IPS-18a (cell line): ENCODE data around the gene CFAP46.

Source experiments
- H3K27ac ChIP-seq: one replicate; pipeline ENCODE4 v1.5.1; 2013; ENCODE audit warnings: low read length
- H3K27me3 ChIP-seq: one replicate; pipeline ENCODE4 v1.6.1; 2013; ENCODE audit warnings: mild to moderate bottlenecking, low read length; ENCODE audit not compliant: control insufficient read depth, insufficient read depth
- H3K36me3 ChIP-seq: one replicate; pipeline ENCODE4 v1.6.1; 2013; ENCODE audit warnings: low read depth, low read length; ENCODE audit not compliant: control insufficient read depth
- H3K4me1 ChIP-seq: one replicate; pipeline ENCODE4 v1.6.1; 2013; ENCODE audit warnings: low read depth, low read length; ENCODE audit not compliant: control insufficient read depth
- H3K4me3 ChIP-seq: one replicate; pipeline ENCODE4 v1.5.1; 2013; ENCODE audit warnings: low read length
- H3K9ac ChIP-seq: one replicate; pipeline ENCODE4 v1.6.1; 2013; ENCODE audit warnings: mild to moderate bottlenecking, low read length, moderate library complexity
- H3K9me3 ChIP-seq: one replicate; pipeline ENCODE4 v1.6.1; 2013; ENCODE audit warnings: low read depth, low read length; ENCODE audit not compliant: control insufficient read depth

Gene CFAP46

GRCh38 chr10:132946311-132946710, 3.9 kb upstream of the CFAP46 start:
- H3K4me3 ChIP-seq = no peak overlapping the region
- H3K9ac ChIP-seq = no peak overlapping the region
- no peak overlapping the region for H3K27ac ChIP-seq
- no peaks in the 10 kb centered on the region for H3K36me3 ChIP-seq
- no peaks in the 10 kb centered on the region for H3K9me3 ChIP-seq
- H3K4me1 ChIP-seq = no peaks in the 10 kb centered on the region
- peaks cover 7% of the 10 kb centered on the region for H3K27me3 ChIP-seq

- H3K4me3 ChIP-seq = no peak overlapping the region
- H3K9ac ChIP-seq = no peak overlapping the region
- no peaks in the 10 kb centered on the region for H3K9me3 ChIP-seq
- no peaks in the 10 kb centered on the region for H3K4me1 ChIP-seq
- H3K27me3 ChIP-seq = peaks cover 8% of the 10 kb centered on the region
- H3K36me3 ChIP-seq = no peaks in the 10 kb centered on the region
- H3K27ac ChIP-seq = no peak overlapping the region
Measured at GRCh38 chr10:132945894-132946255, 3.5 kb upstream of the CFAP46 start.

- peaks cover 8% of the 10 kb centered on the region for H3K27me3 ChIP-seq
- no peaks in the 10 kb centered on the region for H3K36me3 ChIP-seq
- H3K27ac ChIP-seq = no peak overlapping the region
- no peaks in the 10 kb centered on the region for H3K4me1 ChIP-seq
- H3K4me3 ChIP-seq = no peak overlapping the region
- no peaks in the 10 kb centered on the region for H3K9me3 ChIP-seq
- no peak overlapping the region for H3K9ac ChIP-seq
Measured at GRCh38 chr10:132945125-132945893, 2.9 kb upstream of the CFAP46 start.

GRCh38 chr10:132944510-132944909, 2.1 kb upstream of the CFAP46 start:
- no peaks in the 10 kb centered on the region for H3K36me3 ChIP-seq
- H3K4me3 ChIP-seq = no peak overlapping the region
- H3K27me3 ChIP-seq = peaks cover 8% of the 10 kb centered on the region
- H3K27ac ChIP-seq = no peak overlapping the region
- no peaks in the 10 kb centered on the region for H3K4me1 ChIP-seq
- no peaks in the 10 kb centered on the region for H3K9me3 ChIP-seq
- no peak overlapping the region for H3K9ac ChIP-seq

DNA sequence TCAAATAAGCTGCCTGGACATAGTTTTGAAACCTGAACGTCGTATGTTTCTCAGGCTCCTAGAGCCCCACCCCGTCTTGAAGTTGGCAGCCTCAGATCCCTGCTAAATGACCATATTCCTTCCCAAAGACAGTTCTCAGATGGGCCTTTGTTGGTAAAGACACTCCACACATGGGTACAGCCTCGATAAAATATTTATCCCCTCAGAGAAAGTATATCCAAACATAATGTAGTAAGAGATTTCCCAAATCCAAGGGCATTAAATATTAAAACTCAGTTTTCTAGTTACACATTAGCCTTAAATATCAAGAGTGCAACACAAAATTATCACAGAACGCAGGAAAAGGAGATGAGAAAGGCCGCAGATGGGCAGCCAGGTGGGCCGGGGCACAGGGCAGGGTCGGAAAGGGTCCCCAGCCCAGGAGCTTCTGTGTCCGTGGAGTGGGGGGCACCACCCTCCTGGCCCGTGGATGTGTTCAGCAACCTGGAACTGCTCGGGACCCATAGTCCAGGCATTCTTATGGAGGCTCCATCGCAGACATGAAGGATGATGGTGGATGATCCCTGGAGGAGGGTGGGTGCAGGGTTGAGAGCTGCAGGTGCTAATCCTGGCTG, 1.5 kb upstream of the CFAP46 start:
- peaks cover 8% of the 10 kb centered on the region for H3K27me3 ChIP-seq
- H3K27ac ChIP-seq = no peak overlapping the region
- H3K4me3 ChIP-seq = no peak overlapping the region
- no peaks in the 10 kb centered on the region for H3K36me3 ChIP-seq
- no peak overlapping the region for H3K9ac ChIP-seq
- no peaks in the 10 kb centered on the region for H3K9me3 ChIP-seq
- H3K4me1 ChIP-seq = no peaks in the 10 kb centered on the region

- no peaks in the 10 kb centered on the region for H3K9me3 ChIP-seq
- H3K9ac ChIP-seq = no peak overlapping the region
- H3K27me3 ChIP-seq = peaks cover 8% of the 10 kb centered on the region
- H3K4me3 ChIP-seq = peak overlapping the region; percentile 59
- H3K4me1 ChIP-seq = no peaks in the 10 kb centered on the region
- H3K27ac ChIP-seq = no peak overlapping the region
- no peaks in the 10 kb centered on the region for H3K36me3 ChIP-seq
Measured at GRCh38 chr10:132943058-132943790, 854 bp upstream of the CFAP46 start.

DNA sequence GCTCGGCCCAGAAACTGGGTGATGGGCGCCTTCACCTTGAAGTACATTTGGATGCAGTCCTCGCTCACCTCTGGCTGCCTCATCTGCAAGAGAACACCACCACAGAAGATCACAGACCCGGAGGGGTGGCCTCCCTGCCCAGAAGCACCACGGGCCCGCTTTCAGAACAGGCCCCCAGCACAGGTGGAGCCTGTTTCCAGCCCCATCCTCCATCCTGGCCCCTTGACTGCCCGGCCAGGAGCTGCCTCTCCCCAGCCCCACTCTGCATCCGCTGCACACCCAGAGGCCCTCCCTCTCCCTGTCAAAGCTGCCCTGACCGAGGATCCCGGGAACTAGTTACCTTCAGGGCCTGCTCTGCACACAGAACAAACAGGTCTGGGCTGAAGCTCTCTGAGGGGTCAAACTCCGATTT, 724 bp downstream of the CFAP46 start:
- peaks cover 8% of the 10 kb centered on the region for H3K27me3 ChIP-seq
- no peaks in the 10 kb centered on the region for H3K9me3 ChIP-seq
- H3K4me3 ChIP-seq = peak overlapping the region; percentile 59
- no peaks in the 10 kb centered on the region for H3K36me3 ChIP-seq
- H3K27ac ChIP-seq = no peak overlapping the region
- no peak overlapping the region for H3K9ac ChIP-seq
- H3K4me1 ChIP-seq = no peaks in the 10 kb centered on the region

GRCh38 chr10:132940791-132941465, 1.4 kb downstream of the CFAP46 start:
- Histone ChIP-seq H3K4me1 (no peaks in the 10 kb centered on the region), H3K27me3 (peaks cover 8% of the 10 kb centered on the region)

GRCh38 chr10:132939957-132940790, 2.2 kb downstream of the CFAP46 start:
- H3K27ac ChIP-seq = no peak overlapping the region

More at GRCh38 chr10:132940791-132941465, 1.4 kb downstream of the CFAP46 start:
- Histone ChIP-seq H3K4me3 (no peak overlapping the region), H3K36me3 (no peaks in the 10 kb centered on the region), H3K9me3 (no peaks in the 10 kb centered on the region), H3K27ac (no peak overlapping the region), H3K9ac (no peak overlapping the region)

DNA sequence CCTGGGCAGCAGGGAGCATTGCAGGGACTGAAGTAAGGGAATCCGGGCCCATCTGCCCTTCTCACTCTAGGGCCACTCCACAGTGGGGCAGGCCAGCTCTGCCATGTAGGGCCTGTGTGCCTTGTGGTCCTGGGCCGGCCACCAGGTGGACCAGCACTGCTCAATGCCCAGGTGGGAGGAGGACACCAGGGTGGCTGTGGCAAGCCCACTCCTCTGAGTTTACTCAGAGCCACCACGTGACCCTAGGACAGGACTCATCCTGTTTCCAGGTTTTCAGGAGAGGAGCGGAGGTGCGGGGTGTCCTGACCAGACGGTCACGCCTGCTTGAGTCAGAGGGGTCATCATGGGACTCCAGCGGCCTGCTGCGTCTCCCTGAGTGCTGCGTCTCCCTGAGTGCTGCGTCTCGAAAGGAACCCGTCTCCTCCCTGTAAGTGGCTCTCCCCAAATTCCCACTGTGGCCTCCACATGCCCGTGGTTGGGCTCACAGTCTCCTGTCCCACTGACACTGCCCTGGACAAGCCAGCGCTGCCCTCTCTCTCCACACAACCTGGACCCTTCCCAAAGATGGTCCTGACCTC, 2.9 kb downstream of the CFAP46 start:
- Histone ChIP-seq H3K4me3 (no peak overlapping the region), H3K9ac (no peak overlapping the region), H3K27me3 (peaks cover 8% of the 10 kb centered on the region)

More at GRCh38 chr10:132939957-132940790, 2.2 kb downstream of the CFAP46 start:
- peaks cover 8% of the 10 kb centered on the region for H3K27me3 ChIP-seq
- H3K36me3 ChIP-seq = no peaks in the 10 kb centered on the region
- H3K9ac ChIP-seq = no peak overlapping the region
- H3K4me1 ChIP-seq = no peaks in the 10 kb centered on the region
- no peak overlapping the region for H3K4me3 ChIP-seq
- H3K9me3 ChIP-seq = no peaks in the 10 kb centered on the region

More for the DNA sequence above, 2.9 kb downstream of the CFAP46 start:
- Histone ChIP-seq H3K27ac (no peak overlapping the region), H3K9me3 (no peaks in the 10 kb centered on the region), H3K36me3 (no peaks in the 10 kb centered on the region), H3K4me1 (no peaks in the 10 kb centered on the region)
